Osteoblast (primary cell): ENCODE results near the gene MFN1. TPM values are rescaled to one million over a fixed set of nuclear protein-coding genes. Genes with fewer than 3 reads are reported as not detected.

Experiments used
- DNase-seq: peaks from one replicate; pipeline ENCODE4 v3.0.0; 2011; ENCODE audit warnings: low spot score, mixed read lengths; ENCODE audit not compliant: insufficient read length; ENCODE audit errors: missing footprints
- H2AFZ ChIP-seq: 2 replicates; pipeline ENCODE4 v1.6.0; 2011; ENCODE audit warnings: mild to moderate bottlenecking, low read length
- H3K27ac ChIP-seq: 2 replicates; pipeline ENCODE4 v1.5.1; 2011; ENCODE audit warnings: mild to moderate bottlenecking, low read depth, low read length, moderate library complexity
- H3K27me3 ChIP-seq: 2 replicates; pipeline ENCODE4 v1.6.0; 2012; ENCODE audit warnings: mild to moderate bottlenecking, control low read depth, inconsistent platforms, low read length, moderate library complexity; ENCODE audit not compliant: insufficient read depth
- H3K36me3 ChIP-seq: 2 replicates; pipeline ENCODE4 v1.5.1; 2011; ENCODE audit warnings: mild to moderate bottlenecking, low read length, control low read depth, moderate library complexity; ENCODE audit not compliant: insufficient read depth
- H3K4me1 ChIP-seq: 2 replicates; pipeline ENCODE4 v1.5.1; 2011; ENCODE audit warnings: mild to moderate bottlenecking, low read length, control low read depth, moderate library complexity; ENCODE audit not compliant: insufficient read depth
- H3K4me2 ChIP-seq: 2 replicates; pipeline ENCODE4 v1.6.0; 2011; ENCODE audit warnings: mild to moderate bottlenecking, low read length; ENCODE audit not compliant: insufficient read depth
- H3K4me3 ChIP-seq: fragments of 200-600 bp; sonication (generic); 3 replicates; pipeline ENCODE4 v1.5.1; 2012; ENCODE audit warnings: mild to moderate bottlenecking, low read length, inconsistent platforms; ENCODE audit not compliant: insufficient read depth
- H3K79me2 ChIP-seq: 2 replicates; pipeline ENCODE4 v1.6.0; 2012; ENCODE audit warnings: mild to moderate bottlenecking, low read length, control low read depth, inconsistent platforms; ENCODE audit not compliant: insufficient read depth
- H3K9me3 ChIP-seq: 2 replicates; pipeline ENCODE4 v1.5.1; 2011; ENCODE audit warnings: low read depth, low read length, control low read depth
- H4K20me1 ChIP-seq: 2 replicates; pipeline ENCODE4 v1.6.0; 2012; ENCODE audit warnings: mild to moderate bottlenecking, low read length, control low read depth; ENCODE audit not compliant: insufficient read depth
- total RNA-seq: library from RNA; depleted of rRNA; stranded (reverse); fragments of >200 nt; gene quantifications from 2 replicates; pipeline ENCODE4 v1.2.3, GENCODE V29; 2012
- TF ChIP-seq, protein P1 (sequence below): IDR thresholded peaks from 2 replicates; pipeline ENCODE4 v1.5.1; 2011; ENCODE audit warnings: mild to moderate bottlenecking, low read depth, low read length, moderate library complexity; ENCODE audit errors: extremely low read depth

Gene MFN1
- total RNA-seq, 1 donor: 56.8 TPM

DNA sequence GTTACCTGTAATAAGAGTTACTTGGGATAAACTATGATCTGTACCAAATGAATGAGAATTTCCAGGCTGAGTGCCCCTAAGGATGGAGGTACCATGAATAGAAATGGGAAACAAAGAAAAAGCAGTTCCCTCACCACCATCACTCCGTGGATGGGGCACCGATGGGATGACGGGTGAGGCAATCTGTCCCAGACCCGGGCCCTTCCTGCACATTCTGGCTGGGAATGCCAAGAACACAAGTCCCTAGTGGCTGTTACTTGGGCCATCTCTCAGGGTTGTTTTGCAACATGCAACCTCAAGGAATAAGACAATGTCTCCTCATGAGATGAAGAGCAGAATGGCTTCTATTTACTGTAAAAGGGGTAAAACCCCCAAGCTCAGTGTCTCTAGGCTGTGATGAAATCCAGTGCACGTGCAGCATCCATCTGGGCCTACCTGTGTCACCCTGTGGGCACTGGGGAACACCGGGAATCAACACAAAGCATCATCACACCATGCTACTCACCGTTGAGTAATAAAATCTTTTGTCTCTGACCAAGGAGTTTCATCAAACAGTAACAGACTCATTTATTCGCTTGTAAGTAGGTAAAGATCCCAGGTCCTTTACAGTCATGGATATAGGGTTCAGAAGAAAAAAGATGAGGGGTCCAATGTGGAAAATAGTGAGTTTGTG lies 81.5 kb downstream of the MFN1 start:
- TF ChIP-seq, protein P1, sequence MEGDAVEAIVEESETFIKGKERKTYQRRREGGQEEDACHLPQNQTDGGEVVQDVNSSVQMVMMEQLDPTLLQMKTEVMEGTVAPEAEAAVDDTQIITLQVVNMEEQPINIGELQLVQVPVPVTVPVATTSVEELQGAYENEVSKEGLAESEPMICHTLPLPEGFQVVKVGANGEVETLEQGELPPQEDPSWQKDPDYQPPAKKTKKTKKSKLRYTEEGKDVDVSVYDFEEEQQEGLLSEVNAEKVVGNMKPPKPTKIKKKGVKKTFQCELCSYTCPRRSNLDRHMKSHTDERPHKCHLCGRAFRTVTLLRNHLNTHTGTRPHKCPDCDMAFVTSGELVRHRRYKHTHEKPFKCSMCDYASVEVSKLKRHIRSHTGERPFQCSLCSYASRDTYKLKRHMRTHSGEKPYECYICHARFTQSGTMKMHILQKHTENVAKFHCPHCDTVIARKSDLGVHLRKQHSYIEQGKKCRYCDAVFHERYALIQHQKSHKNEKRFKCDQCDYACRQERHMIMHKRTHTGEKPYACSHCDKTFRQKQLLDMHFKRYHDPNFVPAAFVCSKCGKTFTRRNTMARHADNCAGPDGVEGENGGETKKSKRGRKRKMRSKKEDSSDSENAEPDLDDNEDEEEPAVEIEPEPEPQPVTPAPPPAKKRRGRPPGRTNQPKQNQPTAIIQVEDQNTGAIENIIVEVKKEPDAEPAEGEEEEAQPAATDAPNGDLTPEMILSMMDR: no peak
- H3K79me2 ChIP-seq: peaks cover 83% of the 10 kb centered on the region
- H3K4me2 ChIP-seq: no peak overlapping the region
- H3K36me3 ChIP-seq: peaks cover 12% of the 10 kb centered on the region
- no peak overlapping the region for H3K4me3 ChIP-seq
- no peaks in the 10 kb centered on the region for H3K27me3 ChIP-seq
- H3K4me1 ChIP-seq: peaks cover 2% of the 10 kb centered on the region
- no peak overlapping the region for H3K27ac ChIP-seq
- DNase-seq: no peak
- no peaks in the 10 kb centered on the region for H4K20me1 ChIP-seq
- no peaks in the 10 kb centered on the region for H3K9me3 ChIP-seq
- H2AFZ ChIP-seq: no peak overlapping the region

DNA sequence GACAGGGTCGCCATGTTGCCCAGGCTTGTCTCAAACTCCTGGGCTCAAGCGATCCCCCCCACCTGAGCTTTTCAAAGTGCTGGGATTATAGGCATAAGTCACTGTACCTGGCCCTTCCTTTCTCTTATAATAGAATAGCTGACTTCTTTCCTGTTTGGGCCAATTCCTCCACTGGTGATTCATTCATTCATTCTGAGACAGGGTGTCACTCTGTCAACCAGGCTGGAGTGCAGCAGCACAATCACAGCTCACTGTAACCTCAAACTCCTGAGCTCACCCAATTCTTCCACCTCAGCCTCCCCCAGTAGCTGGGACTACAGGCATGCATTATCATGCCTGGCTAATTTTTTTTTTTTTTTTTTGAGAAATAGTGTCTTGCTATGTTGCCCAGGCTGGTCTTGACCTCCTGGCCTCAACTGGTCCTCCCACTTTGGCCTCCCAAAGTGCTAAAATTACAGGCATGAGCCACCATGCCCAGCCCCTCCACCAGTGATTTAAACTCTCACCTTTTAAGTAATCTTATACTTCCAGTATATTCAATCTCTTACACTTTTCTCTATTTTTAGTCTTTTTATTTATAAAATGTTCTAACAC lies 82.9 kb downstream of the MFN1 start:
- Histone ChIP-seq H3K4me1 (peaks cover 2% of the 10 kb centered on the region), H2AFZ (no peak overlapping the region), H3K27ac (no peak overlapping the region), H3K36me3 (no peaks in the 10 kb centered on the region), H3K4me2 (no peak overlapping the region), H4K20me1 (no peaks in the 10 kb centered on the region), H3K27me3 (no peaks in the 10 kb centered on the region), H3K79me2 (peaks cover 91% of the 10 kb centered on the region), H3K9me3 (no peaks in the 10 kb centered on the region), H3K4me3 (no peak overlapping the region)
- TF ChIP-seq, protein P1: no peak
- DNase-seq: no peak

DNA sequence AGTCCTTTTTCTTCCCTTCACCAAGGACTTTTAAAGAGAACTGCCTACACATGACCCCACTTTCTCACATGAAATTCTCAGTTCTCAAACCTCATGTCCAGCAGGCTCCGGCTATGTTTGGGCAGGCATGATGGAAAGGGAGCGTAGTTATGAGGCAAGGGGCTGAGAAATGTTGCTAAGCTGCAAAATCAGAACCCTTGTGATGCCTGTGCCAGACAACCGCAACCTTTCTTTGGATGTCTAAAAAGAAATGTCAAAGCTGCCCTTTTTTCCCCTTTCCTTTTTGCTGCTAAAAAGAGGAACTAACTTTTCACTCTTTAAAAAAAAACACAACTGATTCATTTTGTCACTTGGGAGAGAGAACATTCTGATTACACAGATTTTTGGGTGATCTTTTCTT lies 84.5 kb downstream of the MFN1 start:
- Histone ChIP-seq H3K4me3 (no peak overlapping the region), H3K36me3 (no peaks in the 10 kb centered on the region), H2AFZ (no peak overlapping the region), H3K4me2 (no peak overlapping the region), H3K79me2 (peaks cover 94% of the 10 kb centered on the region), H4K20me1 (no peaks in the 10 kb centered on the region), H3K4me1 (peaks cover 2% of the 10 kb centered on the region), H3K27ac (no peak overlapping the region), H3K27me3 (no peaks in the 10 kb centered on the region), H3K9me3 (no peaks in the 10 kb centered on the region)
- DNase-seq: no peak
- TF ChIP-seq, protein P1: no peak

DNA sequence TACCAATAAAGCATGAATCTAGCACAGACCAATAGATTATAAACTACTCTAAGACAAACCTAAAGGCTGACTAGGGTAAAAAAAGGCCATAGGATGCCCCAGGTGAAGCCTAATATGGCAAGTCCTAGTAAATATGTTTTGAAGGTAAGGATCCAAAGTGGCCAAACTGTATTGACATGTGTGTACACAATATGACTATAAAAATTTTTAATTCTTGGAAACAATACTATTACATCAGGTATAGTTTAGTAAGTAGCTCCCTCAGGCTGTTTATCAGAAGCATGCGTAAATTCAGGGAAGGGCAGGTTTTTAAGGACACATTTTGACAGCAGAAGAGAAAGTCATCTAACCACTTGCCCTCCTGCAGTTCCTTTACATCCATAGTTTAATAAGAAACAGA lies 84.9 kb downstream of the MFN1 start:
- no peaks in the 10 kb centered on the region for H4K20me1 ChIP-seq

More for the DNA sequence above, 84.9 kb downstream of the MFN1 start:
- Histone ChIP-seq H3K27ac (no peak overlapping the region), H3K4me1 (peaks cover 2% of the 10 kb centered on the region), H3K27me3 (no peaks in the 10 kb centered on the region), H3K4me3 (no peak overlapping the region), H3K4me2 (no peak overlapping the region), H3K9me3 (no peaks in the 10 kb centered on the region), H3K79me2 (peaks cover 95% of the 10 kb centered on the region), H2AFZ (no peak overlapping the region), H3K36me3 (no peaks in the 10 kb centered on the region)
- TF ChIP-seq, protein P1: no peak
- no peak for DNase-seq
